Parathyroid adenoma (tissue), 2 donors: ENCODE measurements around the gene TNIP3.

Experiments
- H2AFZ ChIP-seq: fragments of 300-600 bp; sonication (generic); one replicate; pipeline ENCODE4 v1.7.0; 2017; ENCODE audit warnings: antibody characterized with exemption, mild to moderate bottlenecking
- H3K27ac ChIP-seq: fragments of 300-600 bp; sonication (generic); one replicate; pipeline ENCODE4 v1.7.0; 2017
- H3K27me3 ChIP-seq: fragments of 300-600 bp; sonication (generic); one replicate; pipeline ENCODE4 v1.7.0; 2017; ENCODE audit warnings: low read length; ENCODE audit not compliant: control insufficient read depth, insufficient read depth
- H3K36me3 ChIP-seq: fragments of 300-600 bp; sonication (generic); one replicate; pipeline ENCODE4 v1.7.0; 2017; ENCODE audit warnings: low read length; ENCODE audit not compliant: control insufficient read depth, insufficient read depth
- H3K4me1 ChIP-seq: fragments of 300-600 bp; sonication (generic); one replicate; pipeline ENCODE4 v1.7.0; 2017; ENCODE audit warnings: control low read depth
- H3K4me2 ChIP-seq: fragments of 300-600 bp; sonication (generic); one replicate; pipeline ENCODE4 v1.7.0; 2017; ENCODE audit warnings: low read length
- H3K4me3 ChIP-seq: fragments of 300-600 bp; sonication (generic); one replicate; pipeline ENCODE4 v1.7.0; 2017; ENCODE audit warnings: low read depth, low read length
- H3K79me2 ChIP-seq: fragments of 300-600 bp; sonication (generic); one replicate; pipeline ENCODE4 v1.7.0; 2017; ENCODE audit warnings: control low read depth
- H3K9ac ChIP-seq: fragments of 300-600 bp; sonication (generic); one replicate; pipeline ENCODE4 v1.7.0; 2017; ENCODE audit warnings: mild to moderate bottlenecking
- H3K9me3 ChIP-seq: fragments of 300-600 bp; sonication (generic); one replicate; pipeline ENCODE4 v1.7.0; 2017; ENCODE audit warnings: low read length; ENCODE audit not compliant: control insufficient read depth
- CTCF ChIP-seq: fragments of 300-600 bp; sonication (generic); IDR thresholded peaks from one replicate; pipeline ENCODE4 v1.7.0; 2017; ENCODE audit warnings: antibody characterized with exemption, mild to moderate bottlenecking
- donor health status: primary hyperparathyroidism.

The TNIP3 gene

DNA sequence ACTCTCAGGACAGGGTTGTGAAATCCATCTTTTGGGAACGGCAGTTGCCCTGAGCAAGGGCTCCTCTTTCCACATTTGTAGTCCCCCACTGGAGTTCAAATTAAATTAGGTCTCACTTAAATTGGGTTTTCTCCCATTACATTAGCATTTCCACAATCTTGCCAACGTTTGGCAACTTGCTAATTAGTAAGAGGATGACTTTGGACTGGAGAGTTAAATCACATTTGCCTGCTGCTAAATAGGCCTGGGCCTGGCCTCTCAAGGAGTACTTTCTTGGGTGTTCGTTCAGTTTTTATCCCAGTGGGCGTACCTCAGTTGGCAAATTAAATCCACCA lies 33.8 kb downstream of the TNIP3 start:
- H3K4me3 ChIP-seq, result no peak overlapping the region
- no peak overlapping the region for H3K9ac ChIP-seq
- no peak overlapping the region for H3K27ac ChIP-seq
- no peak overlapping the region for H2AFZ ChIP-seq
- no peak for TF ChIP-seq CTCF
- H3K79me2 ChIP-seq, result no peaks in the 10 kb centered on the region
- no peak overlapping the region for H3K4me2 ChIP-seq
- H3K36me3 ChIP-seq, result no peaks in the 10 kb centered on the region
- H3K27me3 ChIP-seq, result no peaks in the 10 kb centered on the region
- H3K4me1 ChIP-seq, result no peaks in the 10 kb centered on the region
- H3K9me3 ChIP-seq, result no peaks in the 10 kb centered on the region

DNA sequence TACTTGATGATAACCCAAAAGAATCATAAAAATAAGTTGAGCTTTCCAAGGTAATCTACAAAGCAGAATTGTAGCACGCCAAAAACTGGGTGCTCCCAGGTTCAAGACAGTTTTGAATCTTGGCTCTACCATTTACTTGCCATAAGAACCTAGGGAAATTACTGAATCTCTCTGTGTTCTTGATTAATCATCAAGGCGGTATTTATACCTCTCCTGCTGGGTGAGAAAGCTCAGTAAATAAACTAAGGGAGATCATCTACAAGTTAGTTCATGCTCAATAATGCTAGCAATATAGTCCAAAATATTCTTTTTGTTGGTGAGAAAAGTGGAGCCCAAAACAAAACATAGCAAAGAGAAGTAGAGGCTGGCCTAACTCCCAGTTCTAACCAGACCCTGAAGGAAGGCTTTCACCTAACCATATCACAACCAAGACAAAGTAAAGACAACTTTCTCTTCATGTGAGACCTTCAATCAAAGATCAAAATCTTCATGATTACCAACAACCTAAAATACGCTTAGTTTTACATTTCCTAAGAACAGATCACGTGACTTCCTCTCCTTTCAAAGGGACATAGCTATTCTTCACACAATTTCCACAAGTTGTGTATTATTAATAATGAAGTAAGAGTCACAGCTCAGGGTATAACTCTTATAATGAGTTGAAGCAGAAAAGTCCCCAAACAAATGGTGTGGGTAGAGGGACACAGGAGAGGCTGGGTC lies 34.4 kb downstream of the TNIP3 start:
- no peak for TF ChIP-seq CTCF
- Histone ChIP-seq H3K4me1 (no peaks in the 10 kb centered on the region), H3K9ac (no peak overlapping the region), H3K4me2 (no peak overlapping the region), H3K4me3 (no peak overlapping the region), H3K36me3 (no peaks in the 10 kb centered on the region), H3K9me3 (no peaks in the 10 kb centered on the region), H3K27ac (no peak overlapping the region), H3K79me2 (no peaks in the 10 kb centered on the region), H2AFZ (no peak overlapping the region), H3K27me3 (no peaks in the 10 kb centered on the region)

DNA sequence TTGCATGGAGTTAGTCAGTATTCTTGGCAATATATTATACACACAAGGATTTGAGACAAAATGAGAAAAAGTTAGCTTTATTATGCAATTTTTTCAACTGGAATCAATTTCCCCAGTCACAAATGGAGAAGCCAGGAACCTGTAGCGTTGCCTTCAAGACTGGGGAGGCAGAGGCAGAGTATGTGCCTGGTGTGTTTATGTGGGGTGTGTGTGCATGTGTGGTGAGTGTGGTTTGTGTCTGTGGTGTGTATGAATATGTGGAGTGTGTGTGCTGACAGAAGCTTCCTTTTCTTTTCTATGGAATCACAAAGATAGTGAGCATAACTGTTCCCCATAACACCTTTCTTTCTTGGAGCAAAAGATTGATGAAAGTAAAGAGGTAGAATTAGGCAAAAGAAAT lies 37.0 kb downstream of the TNIP3 start:
- Histone ChIP-seq H3K27me3 (no peaks in the 10 kb centered on the region), H3K79me2 (no peaks in the 10 kb centered on the region), H3K4me3 (no peak overlapping the region), H2AFZ (no peak overlapping the region), H3K27ac (no peak overlapping the region), H3K9me3 (no peaks in the 10 kb centered on the region), H3K36me3 (no peaks in the 10 kb centered on the region), H3K9ac (no peak overlapping the region), H3K4me1 (no peaks in the 10 kb centered on the region), H3K4me2 (no peak overlapping the region)
- no peak for TF ChIP-seq CTCF

DNA sequence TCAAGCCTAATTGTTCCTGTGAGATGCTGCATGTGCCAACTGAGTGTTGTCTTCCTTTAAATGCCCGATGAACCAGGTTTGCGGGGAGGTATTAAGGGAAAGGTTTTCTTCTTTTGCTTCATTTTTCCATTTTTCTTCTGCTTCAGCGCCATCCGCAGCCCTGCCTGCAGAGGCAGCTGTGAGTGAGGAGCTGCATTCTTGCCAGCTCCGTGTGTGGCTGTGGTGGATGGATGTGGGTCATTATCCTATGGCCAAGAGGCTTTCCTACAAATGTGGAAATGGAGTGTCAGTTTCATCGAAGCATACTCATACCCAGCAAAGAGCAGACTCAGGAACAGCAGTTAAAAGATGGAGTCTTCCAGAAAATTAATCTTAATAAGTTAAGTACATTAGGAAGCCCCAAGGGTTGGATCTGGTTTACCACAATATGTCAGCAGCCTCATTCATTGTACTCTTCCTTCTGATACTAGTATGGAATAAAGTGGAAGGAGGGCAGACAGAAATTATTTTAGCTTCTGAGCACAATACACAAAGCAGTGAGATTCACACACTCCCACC lies 37.6 kb downstream of the TNIP3 start:
- no peak for TF ChIP-seq CTCF
- Histone ChIP-seq H3K79me2 (no peaks in the 10 kb centered on the region), H3K4me3 (no peak overlapping the region), H2AFZ (no peak overlapping the region), H3K27me3 (no peaks in the 10 kb centered on the region), H3K4me2 (no peak overlapping the region), H3K9ac (no peak overlapping the region), H3K4me1 (no peaks in the 10 kb centered on the region), H3K27ac (no peak overlapping the region), H3K9me3 (no peaks in the 10 kb centered on the region), H3K36me3 (no peaks in the 10 kb centered on the region)

GRCh38 chr4:121125498-121125885 lies 38.6 kb downstream of the TNIP3 start:
- TF ChIP-seq CTCF, result no peak

More at GRCh38 chr4:121125498-121125885, 38.6 kb downstream of the TNIP3 start:
- Histone ChIP-seq H3K79me2 (no peaks in the 10 kb centered on the region), H3K4me1 (no peaks in the 10 kb centered on the region), H3K4me3 (no peak overlapping the region), H3K27me3 (no peaks in the 10 kb centered on the region), H3K9ac (no peak overlapping the region), H3K36me3 (no peaks in the 10 kb centered on the region), H3K27ac (no peak overlapping the region), H3K4me2 (no peak overlapping the region), H2AFZ (no peak overlapping the region), H3K9me3 (no peaks in the 10 kb centered on the region)
